Endometrial microvascular endothelial cells (primary cell): ENCODE results near the gene CRYBG3. TPM values are rescaled to one million over a fixed set of nuclear protein-coding genes. Genes with fewer than 3 reads are reported as not detected.

ENCODE experiments used
- in situ Hi-C: cut with HindIII; loops from 2 replicates; pipeline ENCODE4 v1.10.0; 2017; ENCODE audit warnings: low sequenced_read_pairs, low pct_unique_long_range_greater_than_20kb; ENCODE audit errors: inconsistent ontology term
- total RNA-seq: library from RNA; depleted of rRNA; stranded (reverse); fragments of >200 nt; gene quantifications from one replicate; pipeline ENCODE4 v1.2.3, GENCODE V29; 2015; ENCODE audit errors: inconsistent ontology term

CRYBG3 gene
- total RNA-seq, 1 donor from 2014 or later, result 10.1 TPM

- in situ Hi-C loops, result no loop called here
These were observed 108.2 kb downstream of the CRYBG3 start for GRCh38 chr3:97930018-97930417.

DNA sequence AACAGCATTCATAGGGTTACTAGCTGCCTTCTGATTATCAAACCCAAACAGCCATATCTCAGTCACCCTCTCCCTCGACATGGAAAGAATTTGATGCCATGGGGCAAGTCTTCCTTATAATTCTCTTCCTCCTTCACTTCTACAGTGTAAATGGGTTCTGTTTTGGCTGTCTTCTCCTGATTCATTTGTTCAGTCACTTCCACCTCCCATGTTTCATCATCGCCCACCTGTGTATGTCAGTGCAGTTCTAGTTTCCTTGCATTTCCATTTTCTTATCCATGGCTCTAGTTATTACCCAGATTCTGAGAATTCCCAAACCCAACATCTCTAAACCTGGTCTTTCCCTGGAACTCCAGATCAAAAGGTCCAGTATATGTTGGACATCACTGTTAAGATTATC is 109.4 kb downstream of the CRYBG3 start:
- in situ Hi-C loops, result no loop called here

DNA sequence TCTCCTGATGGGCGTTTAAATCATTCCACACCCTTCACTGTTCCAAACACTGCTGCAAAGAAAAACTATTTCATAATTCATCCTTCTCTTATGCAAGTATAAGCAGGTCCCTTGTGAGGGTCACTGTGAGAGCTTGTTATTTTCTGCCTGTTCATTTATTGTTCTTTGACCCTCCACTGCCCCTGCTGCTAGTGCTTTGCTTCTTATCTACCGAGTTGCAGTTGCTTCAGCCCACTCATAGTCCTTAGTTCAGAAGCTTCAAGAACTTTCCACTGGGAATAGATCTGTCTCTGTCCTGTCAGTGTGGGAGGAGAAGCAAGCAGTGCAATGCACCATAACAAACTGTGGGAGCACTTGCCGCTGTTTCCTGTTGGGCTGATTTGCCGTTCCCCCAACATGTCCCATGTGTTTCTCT is 110.6 kb downstream of the CRYBG3 start:
- in situ Hi-C loops, result no loop called here

- in situ Hi-C loops, result no loop called here
These were observed 113.3 kb downstream of the CRYBG3 start for GRCh38 chr3:97934980-97935695.

DNA sequence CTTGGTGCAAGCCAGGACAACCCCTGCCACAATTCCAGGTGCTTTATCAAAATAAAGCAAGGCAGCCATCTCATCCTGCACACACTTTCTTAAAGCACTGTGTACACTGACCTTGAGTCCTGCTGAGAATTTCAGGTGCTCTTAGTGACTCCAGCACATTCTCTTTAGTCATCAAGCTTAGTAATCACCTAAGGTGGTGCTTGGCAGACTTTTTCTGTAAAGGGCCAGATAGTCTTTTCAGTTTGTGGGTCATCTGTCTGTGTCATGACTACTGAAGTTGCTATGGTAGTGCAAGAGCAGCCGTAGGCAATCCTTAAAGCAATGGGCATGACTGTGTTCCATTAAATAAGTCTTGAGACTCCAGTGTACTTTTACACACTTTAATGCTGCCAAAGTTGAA is 114.0 kb downstream of the CRYBG3 start:
- in situ Hi-C loops, result no loop called here

DNA sequence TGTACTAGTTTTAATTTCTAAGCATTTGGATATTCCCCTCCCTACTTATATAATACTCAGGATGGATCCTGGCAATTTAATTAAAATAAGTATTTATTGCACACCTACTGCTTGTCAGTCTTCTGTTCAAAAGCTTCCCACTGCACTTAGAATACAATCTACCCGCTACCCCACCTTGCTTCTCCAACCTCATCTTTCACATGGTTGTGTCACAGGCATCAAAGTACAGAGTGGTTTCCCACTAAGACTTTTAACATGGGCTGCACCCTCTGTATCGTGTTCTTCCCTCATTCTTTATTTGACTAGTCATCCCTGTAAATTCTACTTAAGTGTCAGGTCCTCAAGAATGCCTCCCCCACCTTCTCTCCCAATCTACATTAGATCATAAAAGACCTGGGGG is 115.4 kb downstream of the CRYBG3 start:
- in situ Hi-C loops, result no loop called here

GRCh38 chr3:97938444-97938843 is 116.6 kb downstream of the CRYBG3 start:
- in situ Hi-C loops, result no loop called here

GRCh38 chr3:97939401-97939800 is 117.6 kb downstream of the CRYBG3 start:
- in situ Hi-C loops, result no loop called here

DNA sequence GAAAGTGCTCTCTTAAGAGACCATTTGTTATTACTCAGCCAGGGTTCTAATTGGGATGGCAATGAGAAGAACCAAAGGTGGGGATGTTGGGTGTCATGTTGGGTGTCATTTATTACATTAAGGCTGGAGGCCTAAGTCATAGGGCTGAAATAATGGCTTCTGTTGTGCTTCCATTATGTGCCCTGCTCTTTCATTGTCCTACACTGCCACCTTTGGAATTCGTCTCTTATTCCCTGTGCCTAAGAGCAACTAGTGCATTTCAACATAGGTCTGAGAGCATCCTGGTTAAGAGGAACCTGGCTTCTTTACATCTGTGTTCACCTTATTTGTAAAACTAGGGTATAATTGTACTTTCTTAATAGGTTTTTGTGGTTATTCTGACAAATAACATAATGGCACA is 118.2 kb downstream of the CRYBG3 start:
- in situ Hi-C loops, result no loop called here

DNA sequence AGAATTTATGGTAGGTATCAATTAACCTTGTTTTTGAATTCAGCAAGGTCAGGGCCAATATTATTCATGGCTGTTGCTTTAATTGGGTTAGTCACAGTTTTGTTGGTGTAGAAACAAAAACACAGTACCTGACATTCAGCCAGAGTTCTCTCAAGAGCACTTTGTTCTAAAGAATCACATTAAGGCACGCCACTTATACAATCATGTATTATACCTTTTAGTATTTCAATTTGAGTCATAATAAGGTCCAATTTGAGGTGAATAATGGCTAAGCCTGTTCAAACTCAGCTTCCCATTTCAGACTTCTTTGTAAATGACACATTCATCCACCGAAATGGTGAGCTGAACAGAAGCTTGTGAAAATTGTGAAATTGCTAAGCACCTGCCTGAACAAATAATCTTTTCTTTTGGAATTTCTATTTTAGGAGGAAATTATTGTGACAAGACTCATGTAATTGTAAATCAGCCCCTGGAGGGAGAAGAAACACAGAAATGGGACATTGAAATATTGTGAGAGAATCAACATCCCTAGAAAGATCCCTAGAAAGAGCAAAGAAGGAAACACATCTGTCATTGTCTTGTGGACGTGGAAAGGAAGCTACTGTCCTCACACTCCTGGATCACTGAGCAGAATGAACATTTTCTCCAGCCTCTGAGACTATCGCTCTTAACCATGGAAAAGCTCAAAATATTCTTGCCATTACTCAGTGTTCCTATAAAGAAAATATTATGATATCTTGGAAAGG is 121.2 kb downstream of the CRYBG3 start:
- in situ Hi-C loops, result no loop called here

GRCh38 chr3:97948351-97949109 is 126.7 kb downstream of the CRYBG3 start:
- in situ Hi-C loops, result no loop called here

DNA sequence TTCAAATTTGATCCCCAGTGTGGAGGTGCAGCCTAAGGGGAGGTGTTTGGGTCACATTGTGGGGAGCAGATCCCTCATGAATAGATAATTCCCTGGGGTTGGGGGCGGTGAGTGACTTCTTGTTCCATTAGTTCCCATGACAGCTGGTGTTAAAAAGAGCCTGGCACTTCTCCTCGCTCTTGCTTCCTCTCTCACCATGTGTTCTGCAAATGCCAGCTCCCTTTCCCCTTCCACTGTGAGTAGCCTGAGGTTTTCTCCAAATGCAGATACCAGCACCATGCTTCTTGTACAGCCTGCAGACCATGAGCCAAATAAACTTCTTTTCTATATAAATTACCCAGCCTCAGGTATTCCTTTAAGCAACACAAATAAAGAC is 127.3 kb downstream of the CRYBG3 start:
- in situ Hi-C loops, result no loop called here

GRCh38 chr3:97949743-97950142 is 127.9 kb downstream of the CRYBG3 start:
- in situ Hi-C loops, result no loop called here

DNA sequence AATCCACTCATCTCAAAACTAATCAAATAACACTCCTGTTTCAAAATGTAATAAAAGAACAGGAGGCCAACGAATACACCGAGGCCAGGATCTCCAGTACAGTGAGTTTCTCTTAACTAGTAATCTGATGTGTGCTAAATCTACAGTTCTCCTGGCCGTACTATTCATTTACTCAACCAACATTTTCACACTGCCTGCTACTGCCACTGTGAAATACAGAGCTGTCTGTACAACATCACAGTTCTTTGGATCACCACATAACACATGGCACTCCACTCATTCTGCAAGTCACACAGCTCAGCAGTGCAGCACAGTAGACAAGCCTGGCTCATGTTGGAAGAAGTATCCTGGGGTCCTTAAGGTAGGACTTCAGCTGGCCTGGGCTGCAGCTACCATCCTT is 128.5 kb downstream of the CRYBG3 start:
- in situ Hi-C loops, result no loop called here

GRCh38 chr3:97952280-97952679 is 130.5 kb downstream of the CRYBG3 start:
- in situ Hi-C loops, result no loop called here

DNA sequence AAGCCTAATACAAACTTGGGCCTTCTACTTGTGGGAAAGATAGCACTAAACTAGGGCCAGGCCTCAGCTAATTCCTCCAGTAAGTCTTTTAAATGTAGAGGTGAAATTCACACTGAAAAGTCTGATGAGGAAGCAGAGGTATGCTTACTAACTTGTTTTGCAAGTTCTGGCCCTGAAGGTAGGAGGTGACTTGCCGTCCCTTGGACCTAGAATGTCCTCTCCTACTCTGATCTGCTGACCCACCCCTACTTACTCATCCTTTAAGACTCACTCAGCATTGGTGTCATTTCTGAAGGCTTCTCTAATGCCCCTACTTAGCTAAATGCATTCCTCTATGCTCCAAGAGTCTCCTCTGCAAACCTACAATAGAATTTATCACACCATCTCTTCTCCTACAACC is 131.1 kb downstream of the CRYBG3 start:
- in situ Hi-C loops, result no loop called here

- in situ Hi-C loops, result no loop called here
These were observed 132.5 kb downstream of the CRYBG3 start for GRCh38 chr3:97954228-97954827.

- in situ Hi-C loops, result no loop called here
These were observed 134.2 kb downstream of the CRYBG3 start for GRCh38 chr3:97956051-97956450.

GRCh38 chr3:97957617-97958311 is 136.0 kb downstream of the CRYBG3 start:
- in situ Hi-C loops, result no loop called here
